ENCODE results near the gene WDR86. TPM values are rescaled to one million over a fixed set of nuclear protein-coding genes. Genes with fewer than 3 reads are reported as not detected.

Gene WDR86
- total and polyA plus RNA-seq, 2 of the 8 experiments (the other 6 are each of a cell fraction or from before 2014, with no cell fraction given), result 12.7 to 15.8 TPM

- Histone ChIP-seq H3K23me2 (ENCODE audit: low read depth, low read length) (no peaks in the 10 kb centered on the region), H2BK20ac (ENCODE audit: low read length) (no peak overlapping the region), H3K9me3 (ENCODE audit: insufficient read depth in 2 of 2, low read depth in 1 of 2, low read length in 1 of 2) (no peaks in the 10 kb centered on the region), H3K79me1 (ENCODE audit: low read depth, low read length) (no peaks in the 10 kb centered on the region), H3K4me2 (ENCODE audit: insufficient read depth in 1 of 2, low read depth in 2 of 2, low read length in 2 of 2) (no peak overlapping the region), H3K56ac (replicated peaks; ENCODE audit: insufficient read length, low read depth, low read length) (no peak overlapping the region), H3K4me3 (ENCODE audit: extremely low read depth in 1 of 4, insufficient read depth in 2 of 4, low read depth in 3 of 4, low read length in 4 of 4) (no peak overlapping the region), H2BK120ac (replicated peaks; ENCODE audit: low read depth, low read length) (no peak overlapping the region), H3K79me2 (ENCODE audit: control insufficient read depth in 1 of 2, insufficient read depth in 2 of 2, low read length in 2 of 2) (no peaks in the 10 kb centered on the region), H3K27ac (ENCODE audit: low read depth, low read length) (no peak overlapping the region), H3K27me3 (replicated peaks in 1 of 4; ENCODE audit: control insufficient read depth in 3 of 4, extremely low read depth in 1 of 4, insufficient read depth in 3 of 4, low read length in 3 of 4) (no peaks in the 10 kb centered on the region; a peak in 1 of 7 replicates), H3K9ac (replicated peaks in 1 of 4; ENCODE audit: extremely low read depth in 1 of 4, low read depth in 3 of 4, low read length in 3 of 4) (no peak overlapping the region), H3K18ac (ENCODE audit: extremely low read depth, low read length) (no peak overlapping the region), H4K20me1 (replicated peaks in 1 of 2; ENCODE audit: control insufficient read depth in 1 of 2, insufficient read depth in 2 of 2, low read length in 2 of 2) (no peaks in the 10 kb centered on the region), H3K4ac (replicated peaks; ENCODE audit: insufficient read length, low read depth, low read length) (no peak overlapping the region), H3K4me1 (replicated peaks in 1 of 4; ENCODE audit: control insufficient read depth in 3 of 4, insufficient read depth in 4 of 4, low read length in 3 of 4) (no peaks in the 10 kb centered on the region; a peak in 1 of 7 replicates), H2BK12ac (ENCODE audit: low read depth, low read length) (no peak overlapping the region), H2AFZ (ENCODE audit: low read length) (no peak overlapping the region), H2BK5ac (ENCODE audit: low read depth, low read length) (no peak overlapping the region), H3K36me3 (ENCODE audit: control insufficient read depth in 2 of 4, insufficient read depth in 4 of 4, low read length in 3 of 4) (peaks cover 0 to 7% (median under 1%) of the 10 kb centered on the region in 4 experiments; a peak in 3 of 8 replicates), H4K91ac (replicated peaks; ENCODE audit: insufficient read length, low read length) (no peak overlapping the region), H3K14ac (ENCODE audit: insufficient read length) (no peak overlapping the region), H2BK15ac (ENCODE audit: low read length) (no peak overlapping the region), H4K8ac (ENCODE audit: extremely low read depth, insufficient read depth, low read length) (no peak overlapping the region), H3K23ac (ENCODE audit: insufficient read length) (no peak overlapping the region), H2AK5ac (ENCODE audit: low read depth, low read length) (no peak overlapping the region), H4K5ac (ENCODE audit: insufficient read length, low read depth, low read length) (no peak overlapping the region)
- WGBS, 2 experiments (ENCODE audit: extremely low coverage in 1 of 2, insufficient coverage in 1 of 2, insufficient read length in 1 of 2, insufficient replicate concordance in 2 of 2, low coverage in 1 of 2, low lambda C conversion rate in 2 of 2, missing lambda C conversion rate in 1 of 2), result 91% methylated on average over 4 of the region's 4 CpGs; no CpG with 5 or more reads in 1 of the 2 experiments
- FAIRE-seq (no peak), DNase-seq (ENCODE audit: low read depth in 1 of 2, low spot score in 2 of 2) (peak in 1 of 2 experiments; percentile 33)
- CTCF ChIA-PET (ENCODE audit: partially characterized antibody), result interaction anchor here (0.6 to 16.9 kb wide), 8 partner anchors 15 to 393 kb away, joined by 3 to 185 read pairs (median 5); partner anchors contain the start of gene CRYGN
- POLR2A ChIA-PET (ENCODE audit: partially characterized antibody), result interaction anchor here (1.3 kb wide), 1 partner anchor 10 kb away, joined by 4 read pairs; no protein-coding TSS in a partner anchor
- no peak for TF ChIP-seq CEBPB (IDR thresholded peaks at IDR 0.05; ENCODE audit: low read depth, low read length)
- no peak for TF ChIP-seq TAF7 (optimal IDR thresholded peaks at IDR 0.05; ENCODE audit: borderline replicate concordance, low read depth, low read length)
- no peak for TF ChIP-seq SP4 (IDR thresholded peaks at IDR 0.05; ENCODE audit: low read length)
- no peak for TF ChIP-seq USF2 (IDR thresholded peaks at IDR 0.05; ENCODE audit: low read length)
- TF ChIP-seq YY1 (IDR thresholded peaks at IDR 0.05; ENCODE audit: low read depth, low read length), result no peak
- TF ChIP-seq GABPA (IDR thresholded peaks at IDR 0.05; ENCODE audit: borderline replicate concordance, insufficient read depth, low read length), result no peak
- TF ChIP-seq JUN (IDR thresholded peaks at IDR 0.05; ENCODE audit: low read depth, low read length), result no peak
- no peak for TF ChIP-seq EP300 (IDR thresholded peaks at IDR 0.05; ENCODE audit: borderline replicate concordance in 1 of 2, low read depth in 2 of 2, low read length in 2 of 2)
- no peak for TF ChIP-seq NRF1 (IDR thresholded peaks at IDR 0.05; ENCODE audit: low read depth, low read length)
- TF ChIP-seq, protein P1, sequence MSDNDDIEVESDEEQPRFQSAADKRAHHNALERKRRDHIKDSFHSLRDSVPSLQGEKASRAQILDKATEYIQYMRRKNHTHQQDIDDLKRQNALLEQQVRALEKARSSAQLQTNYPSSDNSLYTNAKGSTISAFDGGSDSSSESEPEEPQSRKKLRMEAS (IDR thresholded peaks at IDR 0.05), result no peak
Observed at GRCh38 chr7:151367284-151367683, 42.6 kb downstream of the WDR86 start.
